Activated naive CD8-positive, alpha-beta T cell treated with anti-CD3 and anti-CD28 coated beads, Interleukin-2, amount 50 U/mL, for 24 hours (primary cell): ENCODE data around the gene LRRC3B.
"Not testable (repeated sequence)": the region's sequence is repeated elsewhere in the genome, so short reads cannot be mapped to it uniquely, and the experiment has no call there.

Experiments
- ATAC-seq: fragments of 150-1000 bp; cut with Tn5 transposase; one replicate; pipeline ENCODE4 v1.10.0; 2021
- DNase-seq: peaks from one replicate; pipeline ENCODE4 v3.0.0; 2021
- H3K27ac Mint-ChIP-seq: one replicate; pipeline ENCODE4 v1.8.0; 2021; ENCODE audit warnings: mild to moderate bottlenecking, mixed read lengths
- H3K27me3 Mint-ChIP-seq: one replicate; pipeline ENCODE4 v1.8.0; 2021; ENCODE audit warnings: mixed read lengths
- H3K36me3 Mint-ChIP-seq: one replicate; pipeline ENCODE4 v1.8.0; 2021; ENCODE audit warnings: low read depth, mixed read lengths
- H3K4me1 Mint-ChIP-seq: one replicate; pipeline ENCODE4 v1.8.0; 2021; ENCODE audit warnings: mixed read lengths
- H3K4me3 Mint-ChIP-seq: one replicate; pipeline ENCODE4 v1.8.0; 2021; ENCODE audit warnings: mild to moderate bottlenecking, moderate library complexity, mixed read lengths
- H3K9me3 Mint-ChIP-seq: one replicate; pipeline ENCODE4 v1.8.0; 2021; ENCODE audit warnings: mixed read lengths

The LRRC3B gene

GRCh38 chr3:26622621-26623418 is at the start of gene LRRC3B:
Gene LRRC3B (plus strand): TSS chr3:26622772. CDS start chr3:26709673, 86,901 bp downstream.
- no peak for DNase-seq
- peak; percentile 20 for ATAC-seq
- Mint-ChIP-seq H3K27me3 (peaks cover 41% of the 10 kb centered on the region), H3K4me3 (no peak within 1 kb of the TSS), H3K4me1 (no peaks in the 10 kb centered on the region), H3K27ac (no peak within 1 kb of the TSS), H3K9me3 (no peaks in the 10 kb centered on the region), H3K36me3 (no peaks in the 10 kb centered on the region)

DNA sequence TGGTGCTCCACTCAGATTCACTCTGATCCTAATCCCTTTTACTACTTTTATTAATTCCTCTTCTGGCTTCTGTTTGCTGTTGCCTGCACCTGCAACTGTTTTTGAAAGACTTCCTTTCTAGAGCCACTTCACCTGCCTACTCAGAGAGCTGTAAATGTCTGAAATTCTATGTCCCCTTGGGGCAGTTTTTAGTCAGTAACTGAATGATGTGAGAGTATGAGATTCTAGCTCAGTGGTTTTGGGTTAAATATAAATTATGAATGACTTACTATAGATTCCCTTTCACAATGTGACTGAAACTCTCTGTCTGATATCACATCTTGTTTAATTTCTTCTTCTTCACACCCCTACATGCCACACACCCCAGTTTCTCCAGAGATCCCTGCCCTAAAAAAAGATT is 47.8 kb upstream of the LRRC3B start:
- ATAC-seq = no peak

DNA sequence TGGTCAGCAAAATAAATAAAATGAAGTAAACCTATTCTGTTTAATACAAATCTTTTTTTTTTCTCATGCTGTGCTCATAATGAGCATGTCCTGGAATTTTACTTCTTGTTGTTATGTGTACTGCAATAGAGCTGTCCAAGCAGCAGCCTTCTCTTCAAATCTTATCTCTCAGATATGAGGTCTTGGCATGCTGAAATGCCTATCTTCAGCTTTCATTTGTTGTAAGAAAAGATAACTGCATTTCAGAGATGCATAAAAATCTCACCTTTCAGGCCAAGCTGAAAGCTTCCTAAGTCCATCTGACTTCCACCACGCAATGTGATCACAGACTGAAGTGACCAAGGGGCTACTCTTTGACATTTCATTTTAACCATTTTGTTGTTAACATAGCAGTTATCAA is 43.5 kb upstream of the LRRC3B start:
- ATAC-seq (no peak), DNase-seq (no peak)

More for the DNA sequence above, 47.8 kb upstream of the LRRC3B start:
- no peaks in the 10 kb centered on the region for H3K4me1 Mint-ChIP-seq
- H3K27me3 Mint-ChIP-seq = no peaks in the 10 kb centered on the region
- H3K4me3 Mint-ChIP-seq = no peak overlapping the region
- H3K36me3 Mint-ChIP-seq = no peaks in the 10 kb centered on the region
- H3K9me3 Mint-ChIP-seq = peaks cover 9% of the 10 kb centered on the region
- H3K27ac Mint-ChIP-seq = no peak overlapping the region
- no peak for DNase-seq

DNA sequence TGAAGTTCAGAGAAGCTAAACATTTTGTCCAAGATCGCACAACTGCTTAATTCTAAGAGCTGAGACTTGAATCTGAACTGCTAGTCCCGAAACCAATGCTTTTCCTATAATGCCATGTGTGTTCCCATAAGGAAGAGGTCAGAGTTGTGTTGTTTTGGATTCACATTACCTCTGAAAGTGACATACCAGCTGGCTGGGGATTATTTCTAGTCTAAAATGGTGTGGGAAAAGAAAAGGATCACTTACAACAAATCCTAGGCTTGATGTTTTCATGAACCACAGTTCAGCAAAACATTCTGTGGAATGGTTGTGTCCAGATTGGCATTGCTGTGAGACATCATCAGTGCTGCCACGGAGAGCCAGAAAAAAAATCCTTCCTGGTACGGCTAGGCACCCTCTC is 35.0 kb upstream of the LRRC3B start:
- Mint-ChIP-seq H3K36me3 (no peaks in the 10 kb centered on the region), H3K9me3 (no peaks in the 10 kb centered on the region), H3K4me1 (no peaks in the 10 kb centered on the region), H3K4me3 (no peak overlapping the region), H3K27ac (no peak overlapping the region), H3K27me3 (no peaks in the 10 kb centered on the region)
- ATAC-seq (no peak), DNase-seq (no peak)

More for the DNA sequence above, 43.5 kb upstream of the LRRC3B start:
- no peaks in the 10 kb centered on the region for H3K4me1 Mint-ChIP-seq
- H3K4me3 Mint-ChIP-seq = no peak overlapping the region
- H3K9me3 Mint-ChIP-seq = peaks cover 12% of the 10 kb centered on the region
- no peaks in the 10 kb centered on the region for H3K27me3 Mint-ChIP-seq
- H3K36me3 Mint-ChIP-seq = no peaks in the 10 kb centered on the region
- H3K27ac Mint-ChIP-seq = no peak overlapping the region

- Mint-ChIP-seq H3K36me3 (no peaks in the 10 kb centered on the region), H3K27ac (no peak overlapping the region), H3K9me3 (no peaks in the 10 kb centered on the region), H3K4me3 (no peak overlapping the region), H3K27me3 (no peaks in the 10 kb centered on the region), H3K4me1 (no peaks in the 10 kb centered on the region)
- DNase-seq (no peak), ATAC-seq (no peak)
These were observed 33.6 kb upstream of the LRRC3B start for GRCh38 chr3:26588931-26589330.

GRCh38 chr3:26589678-26590077 is 32.9 kb upstream of the LRRC3B start:
- no peaks in the 10 kb centered on the region for H3K9me3 Mint-ChIP-seq
- H3K27me3 Mint-ChIP-seq = no peaks in the 10 kb centered on the region
- DNase-seq (no peak), ATAC-seq (no peak)
- no peaks in the 10 kb centered on the region for H3K36me3 Mint-ChIP-seq
- no peak overlapping the region for H3K27ac Mint-ChIP-seq
- H3K4me1 Mint-ChIP-seq = no peaks in the 10 kb centered on the region
- no peak overlapping the region for H3K4me3 Mint-ChIP-seq

DNA sequence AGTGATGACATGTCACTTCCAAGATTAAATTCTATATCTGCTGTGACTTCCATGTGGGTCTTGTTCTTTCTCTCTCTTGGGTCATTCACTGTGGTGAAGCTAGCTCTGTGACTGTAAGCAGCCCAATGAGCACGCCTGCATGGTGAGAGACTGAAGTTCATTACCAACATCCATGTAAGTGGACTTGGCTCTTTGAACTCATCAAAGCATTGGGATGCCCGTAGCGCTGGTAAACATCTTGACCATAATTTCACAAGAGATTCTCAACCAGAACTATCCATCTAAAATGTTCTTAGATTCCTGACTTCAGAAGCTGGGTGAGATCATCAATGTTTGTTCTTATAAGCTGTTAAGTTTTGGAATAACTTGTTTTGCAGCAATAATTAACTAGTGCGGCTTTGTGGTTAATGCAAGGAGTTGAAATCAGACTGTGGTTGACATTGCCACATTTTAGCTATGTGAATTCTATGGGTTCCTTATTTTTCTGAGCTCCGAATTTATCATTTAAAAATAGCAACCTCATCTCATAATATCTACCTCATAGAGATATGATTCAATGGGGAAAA is 31.6 kb upstream of the LRRC3B start:
- Mint-ChIP-seq H3K27ac (no peak overlapping the region), H3K9me3 (no peaks in the 10 kb centered on the region), H3K36me3 (no peaks in the 10 kb centered on the region), H3K27me3 (no peaks in the 10 kb centered on the region), H3K4me1 (no peaks in the 10 kb centered on the region), H3K4me3 (no peak overlapping the region)
- DNase-seq (no peak), ATAC-seq (no peak)

DNA sequence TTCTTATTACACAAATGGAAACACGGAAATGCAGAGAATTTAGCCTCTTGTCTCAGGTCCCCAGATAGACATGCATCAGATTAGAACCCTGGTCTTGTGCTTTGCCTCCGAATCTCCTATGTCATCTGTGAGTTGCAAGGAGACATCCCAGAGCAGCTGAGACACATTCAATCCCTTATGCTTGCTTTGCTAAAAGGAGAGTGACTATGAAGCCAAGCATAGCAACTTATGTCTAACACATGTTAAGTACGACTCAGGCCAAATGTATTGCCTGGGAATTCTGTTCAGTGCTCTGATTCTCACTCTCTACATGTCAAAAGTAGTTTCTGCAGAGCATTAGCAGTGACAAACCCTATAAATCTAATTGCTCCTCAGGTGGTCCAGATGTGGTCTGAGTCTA is 30.6 kb upstream of the LRRC3B start:
- Mint-ChIP-seq H3K4me1 (no peaks in the 10 kb centered on the region), H3K36me3 (no peaks in the 10 kb centered on the region), H3K27me3 (no peaks in the 10 kb centered on the region), H3K9me3 (no peaks in the 10 kb centered on the region), H3K27ac (no peak overlapping the region), H3K4me3 (no peak overlapping the region)
- ATAC-seq = no peak
- no peak for DNase-seq

DNA sequence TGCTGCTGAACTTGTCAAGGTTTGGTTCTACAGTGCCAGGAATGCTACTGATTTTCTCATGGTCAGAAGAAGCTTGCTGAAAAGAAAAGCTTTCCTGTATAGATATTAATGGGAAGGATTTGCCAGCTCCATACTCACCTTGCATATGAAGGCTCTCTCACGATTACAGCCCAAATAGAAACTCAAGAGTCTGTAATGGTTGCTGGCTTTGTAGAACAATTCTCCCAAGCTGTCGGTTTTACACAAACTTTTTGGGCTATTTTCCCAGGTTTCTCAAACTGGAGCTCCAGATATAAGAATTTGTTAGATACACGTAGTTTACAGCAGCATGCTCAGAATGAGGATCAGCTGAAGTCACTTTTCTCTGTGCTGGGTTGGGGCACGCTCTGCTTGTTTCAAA is 30.1 kb upstream of the LRRC3B start:
- Mint-ChIP-seq H3K27ac (no peak overlapping the region), H3K4me1 (no peaks in the 10 kb centered on the region), H3K4me3 (no peak overlapping the region), H3K27me3 (no peaks in the 10 kb centered on the region), H3K36me3 (no peaks in the 10 kb centered on the region), H3K9me3 (no peaks in the 10 kb centered on the region)
- DNase-seq (no peak), ATAC-seq (no peak)

- ATAC-seq = no peak
- Mint-ChIP-seq H3K4me1 (no peaks in the 10 kb centered on the region), H3K36me3 (no peaks in the 10 kb centered on the region), H3K4me3 (no peak overlapping the region), H3K27me3 (no peaks in the 10 kb centered on the region), H3K9me3 (peaks cover 15% of the 10 kb centered on the region), H3K27ac (no peak overlapping the region)
- DNase-seq = no peak
These were observed 26.2 kb upstream of the LRRC3B start for GRCh38 chr3:26596335-26596734.

- H3K36me3 Mint-ChIP-seq, H3K4me1 Mint-ChIP-seq, H3K27ac Mint-ChIP-seq, DNase-seq, H3K27me3 Mint-ChIP-seq, H3K4me3 Mint-ChIP-seq, ATAC-seq: not testable (repeated sequence)
- peaks cover 39% of the 10 kb centered on the region for H3K9me3 Mint-ChIP-seq
These were observed 19.3 kb upstream of the LRRC3B start for GRCh38 chr3:26603311-26603710.

- ATAC-seq, H3K36me3 Mint-ChIP-seq, DNase-seq, H3K27ac Mint-ChIP-seq, H3K4me3 Mint-ChIP-seq, H3K27me3 Mint-ChIP-seq, H3K4me1 Mint-ChIP-seq: not testable (repeated sequence)
- H3K9me3 Mint-ChIP-seq = peaks cover 39% of the 10 kb centered on the region
These were observed 18.8 kb upstream of the LRRC3B start for GRCh38 chr3:26603771-26604170.

- no peak overlapping the region for H3K27ac Mint-ChIP-seq
- no peak overlapping the region for H3K4me3 Mint-ChIP-seq
- H3K27me3 Mint-ChIP-seq = no peaks in the 10 kb centered on the region
- no peaks in the 10 kb centered on the region for H3K36me3 Mint-ChIP-seq
- ATAC-seq = no peak
- DNase-seq = no peak
- no peaks in the 10 kb centered on the region for H3K9me3 Mint-ChIP-seq
- no peaks in the 10 kb centered on the region for H3K4me1 Mint-ChIP-seq
These were observed 8.4 kb upstream of the LRRC3B start for GRCh38 chr3:26614006-26614685.

- no peaks in the 10 kb centered on the region for H3K4me1 Mint-ChIP-seq
- H3K27me3 Mint-ChIP-seq = peaks cover 41% of the 10 kb centered on the region
- H3K4me3 Mint-ChIP-seq = no peak overlapping the region
- no peak overlapping the region for H3K27ac Mint-ChIP-seq
- no peak for DNase-seq
- H3K36me3 Mint-ChIP-seq = no peaks in the 10 kb centered on the region
- no peaks in the 10 kb centered on the region for H3K9me3 Mint-ChIP-seq
- no peak for ATAC-seq
These were observed 1.4 kb upstream of the LRRC3B start for GRCh38 chr3:26621176-26621575.
